H9 (cell line): ENCODE measurements around the gene LAMB1. TPM values are rescaled to one million over a fixed set of nuclear protein-coding genes. Genes with fewer than 3 reads are reported as not detected.

ENCODE experiments used
- DNase-seq: peaks from one replicate; pipeline ENCODE4 v3.0.0-alpha.2; 2017
- H2AFZ ChIP-seq: one replicate; pipeline ENCODE4 v1.6.1; 2013; ENCODE audit warnings: mild to moderate bottlenecking, low read length, control low read depth, moderate library complexity
- H2AK5ac ChIP-seq: 2 replicates; pipeline ENCODE4 v1.6.1; 2013; ENCODE audit warnings: low read length, control low read depth, mixed read lengths; ENCODE audit not compliant: insufficient read length
- H2BK120ac ChIP-seq: one replicate; pipeline ENCODE4 v1.6.1; 2013; ENCODE audit warnings: low read depth, mild to moderate bottlenecking, low read length, control low read depth, inconsistent platforms; ENCODE audit not compliant: poor library complexity, severe bottlenecking
- H2BK12ac ChIP-seq: 2 replicates; pipeline ENCODE4 v1.6.1; 2013; ENCODE audit warnings: low read length, control low read depth, mixed read lengths, low read depth; ENCODE audit not compliant: insufficient read length
- H2BK15ac ChIP-seq: 2 replicates; pipeline ENCODE4 v1.6.1; 2013; ENCODE audit warnings: low read depth, low read length, control low read depth
- H2BK20ac ChIP-seq: one replicate; pipeline ENCODE4 v1.6.1; 2013; ENCODE audit warnings: low read depth, mild to moderate bottlenecking, low read length, control low read depth, inconsistent platforms; ENCODE audit not compliant: poor library complexity, severe bottlenecking
- H2BK5ac ChIP-seq: 2 replicates; pipeline ENCODE4 v1.6.1; 2013; ENCODE audit warnings: low read length, control low read depth, mixed read lengths; ENCODE audit not compliant: insufficient read length
- H3K14ac ChIP-seq: 2 replicates; pipeline ENCODE4 v1.6.1; 2013; ENCODE audit warnings: low read length, control low read depth; ENCODE audit not compliant: insufficient read depth
- H3K18ac ChIP-seq: 2 replicates; pipeline ENCODE4 v1.6.1; 2013; ENCODE audit warnings: low read depth, mild to moderate bottlenecking, mixed read lengths, low read length, control low read depth; ENCODE audit not compliant: insufficient read length
- H3K23ac ChIP-seq: 2 replicates; pipeline ENCODE4 v1.6.1; 2013; ENCODE audit warnings: low read length, control low read depth, mixed read lengths, low read depth; ENCODE audit not compliant: insufficient read length
- H3K23me2 ChIP-seq: 2 replicates; pipeline ENCODE4 v1.6.1; 2013; ENCODE audit warnings: low read depth, mild to moderate bottlenecking, mixed read lengths, low read length, control low read depth; ENCODE audit not compliant: insufficient read length, poor library complexity, severe bottlenecking
- H3K27ac ChIP-seq: 2 replicates; pipeline ENCODE4 v1.5.1; 2013; ENCODE audit warnings: low read length, control low read depth, mixed read lengths, low read depth; ENCODE audit not compliant: insufficient read length
- H3K27me3 ChIP-seq: 2 replicates; pipeline ENCODE4 v1.6.1; 2013; ENCODE audit warnings: low read length, control low read depth, inconsistent platforms; ENCODE audit not compliant: insufficient read depth
- H3K4ac ChIP-seq: 2 replicates; pipeline ENCODE4 v1.6.1; 2013; ENCODE audit warnings: low read depth, mild to moderate bottlenecking, control low read depth, inconsistent platforms, low read length, moderate library complexity
- H3K4me1 ChIP-seq: 2 replicates; pipeline ENCODE4 v1.6.1; 2013; ENCODE audit warnings: low read length, control low read depth, inconsistent platforms; ENCODE audit not compliant: insufficient read depth
- H3K4me2 ChIP-seq: 2 replicates; pipeline ENCODE4 v1.6.1; 2013; ENCODE audit warnings: low read length, control low read depth, mixed read lengths; ENCODE audit not compliant: insufficient read length, insufficient read depth
- H3K56ac ChIP-seq: 2 replicates; pipeline ENCODE4 v1.6.1; 2013; ENCODE audit warnings: low read depth, mild to moderate bottlenecking, mixed read lengths, low read length, control low read depth; ENCODE audit not compliant: insufficient read length
- H3K79me1 ChIP-seq: 2 replicates; pipeline ENCODE4 v1.6.1; 2013; ENCODE audit warnings: low read depth, mild to moderate bottlenecking, moderate library complexity, low read length, control low read depth, inconsistent platforms; ENCODE audit not compliant: insufficient read depth, poor library complexity, severe bottlenecking
- H3K79me2 ChIP-seq: 2 replicates; pipeline ENCODE4 v1.6.1; 2013; ENCODE audit warnings: low read length, control low read depth, inconsistent platforms; ENCODE audit not compliant: insufficient read depth
- H3K9ac ChIP-seq: 2 replicates; pipeline ENCODE4 v1.6.1; 2013; ENCODE audit warnings: low read length, control low read depth, mixed read lengths; ENCODE audit not compliant: insufficient read length; ENCODE audit errors: extremely low read depth
- H3K9me3 ChIP-seq: one replicate; pipeline ENCODE4 v1.6.1; 2013; ENCODE audit warnings: low read depth, low read length, inconsistent platforms; ENCODE audit not compliant: control insufficient read depth
- H3T11ph ChIP-seq: one replicate; pipeline ENCODE4 v1.6.1; 2013; ENCODE audit warnings: mild to moderate bottlenecking, low read length, control low read depth, inconsistent platforms
- H4K20me1 ChIP-seq: one replicate; pipeline ENCODE4 v1.6.1; 2013; ENCODE audit not compliant: control insufficient read depth, insufficient read length, insufficient read depth
- H4K5ac ChIP-seq: 2 replicates; pipeline ENCODE4 v1.6.1; 2013; ENCODE audit warnings: low read depth, mild to moderate bottlenecking, mixed read lengths, low read length, control low read depth; ENCODE audit not compliant: insufficient read length
- H4K8ac ChIP-seq: replicated peaks from 2 replicates; pipeline ENCODE4 v1.6.1; 2013; ENCODE audit warnings: low read length, control low read depth, mixed read lengths, low read depth; ENCODE audit not compliant: insufficient read length
- H4K91ac ChIP-seq: 2 replicates; pipeline ENCODE4 v1.6.1; 2013; ENCODE audit warnings: low read depth, mild to moderate bottlenecking, moderate library complexity, mixed read lengths, low read length, control low read depth; ENCODE audit not compliant: insufficient read length
- H3K27ac Mint-ChIP-seq, 3 experiments: 2 replicates in 2 of 3; 3 replicates in 1 of 3; pipeline ENCODE4 v1.8.0; 2020 to 2021; ENCODE audit warnings: mixed read lengths in 3 of 3, mild to moderate bottlenecking in 1 of 3, moderate library complexity in 1 of 3
- H3K27me3 Mint-ChIP-seq: 2 replicates; pipeline ENCODE4 v1.8.0; 2021; ENCODE audit warnings: low read depth, mild to moderate bottlenecking, moderate library complexity, mixed read lengths
- H3K36me3 Mint-ChIP-seq, 3 experiments: 2 replicates in 2 of 3; 3 replicates in 1 of 3; pipeline ENCODE4 v1.8.0; 2020 to 2021; ENCODE audit warnings: low read depth in 3 of 3, mixed read lengths in 3 of 3; ENCODE audit not compliant: insufficient read depth in 1 of 3
- H3K4me1 Mint-ChIP-seq, 2 experiments: 2 replicates each; pipeline ENCODE4 v1.8.0; 2020; ENCODE audit warnings: mixed read lengths in 2 of 2
- H3K4me3 Mint-ChIP-seq, 2 experiments: 2 replicates in 1 of 2; 3 replicates in 1 of 2; pipeline ENCODE4 v1.8.0; 2020 to 2021; ENCODE audit warnings: mild to moderate bottlenecking in 2 of 2, mixed read lengths in 2 of 2, moderate library complexity in 1 of 2
- H3K9me3 Mint-ChIP-seq, 2 experiments: 2 replicates in 1 of 2; 3 replicates in 1 of 2; pipeline ENCODE4 v1.8.0; 2020; ENCODE audit warnings: mild to moderate bottlenecking in 2 of 2, mixed read lengths in 2 of 2, moderate library complexity in 1 of 2
- CTCF ChIP-seq: fragments of 200-600 bp; sonication (generic); conservative IDR thresholded peaks from 3 replicates; pipeline ENCODE4 v1.8.0; 2021; ENCODE audit warnings: antibody characterized with exemption, mild to moderate bottlenecking
- WGBS: extraction: QIAGEN DNeasy Blood & Tissue Kit; methylation state at CpG from one replicate; pipeline ENCODE4 v1.1.7; 2013; ENCODE audit warnings: missing lambda C conversion rate, low lambda C conversion rate, mixed read lengths; ENCODE audit not compliant: insufficient read length; ENCODE audit errors: extremely low coverage; 5-methylcytosine and 5-hydroxymethylcytosine counted together
- total RNA-seq: library from RNA; stranded (reverse); gene quantifications from 2 replicates; pipeline ENCODE4 v1.2.1, GENCODE V29; 2021

The LAMB1 gene
- total RNA-seq, 1 experiment from 2014 or later = 75.8 TPM

DNA sequence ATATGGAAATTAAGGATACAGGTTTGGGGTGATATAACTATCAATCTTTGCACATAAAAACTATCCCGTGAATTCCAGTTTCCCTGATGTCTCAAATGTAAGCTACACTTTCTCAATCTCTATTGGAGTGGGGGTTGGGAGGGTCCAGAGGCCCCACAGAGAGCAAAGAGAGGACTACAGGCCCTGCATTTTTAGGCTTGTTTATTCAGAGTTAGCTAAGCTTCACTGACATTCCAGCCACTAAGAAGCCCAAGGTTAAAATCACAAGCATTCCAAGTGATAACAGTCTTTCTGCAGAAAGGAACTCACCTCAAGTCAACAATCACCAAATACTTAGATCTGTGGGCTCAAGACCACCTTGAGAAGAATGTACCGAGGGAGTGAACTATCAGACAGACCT is 31.6 kb upstream of the LAMB1 start:
- Histone ChIP-seq H3K14ac (no peak overlapping the region), H3K4me2 (no peak overlapping the region)
- no CpG with 5 or more reads among the region's 2 CpGs for WGBS

More for the DNA sequence above, 31.6 kb upstream of the LAMB1 start:
- no peak overlapping the region for H2BK15ac ChIP-seq
- peak overlapping the region; percentile 27 to 93 (median 39); a peak in 5 of 7 replicates for H3K27ac Mint-ChIP-seq
- TF ChIP-seq CTCF = no peak
- no peak for DNase-seq
- H3K23ac ChIP-seq = no peak overlapping the region
- H2AFZ ChIP-seq = no peak overlapping the region
- H3K4ac ChIP-seq = no peak overlapping the region
- H3K27ac ChIP-seq = no peak overlapping the region
- no peak overlapping the region for H2AK5ac ChIP-seq
- no peak overlapping the region for H4K5ac ChIP-seq
- no peaks in the 10 kb centered on the region for H3K27me3 Mint-ChIP-seq
- no peak overlapping the region for H3T11ph ChIP-seq
- H3K9me3 ChIP-seq = no peaks in the 10 kb centered on the region
- H2BK20ac ChIP-seq = no peak overlapping the region
- no peaks in the 10 kb centered on the region for H3K36me3 Mint-ChIP-seq
- no peaks in the 10 kb centered on the region for H3K27me3 ChIP-seq
- H4K8ac ChIP-seq = no peak overlapping the region
- no peak overlapping the region for H3K18ac ChIP-seq
- H3K4me3 Mint-ChIP-seq = peak overlapping the region in 1 of 2 experiments; percentile 11; a peak in 2 of 5 replicates
- H3K9ac ChIP-seq = no peak overlapping the region
- no peak overlapping the region for H4K91ac ChIP-seq
- no peaks in the 10 kb centered on the region for H4K20me1 ChIP-seq
- H3K9me3 Mint-ChIP-seq = no peaks in the 10 kb centered on the region
- no peak overlapping the region for H2BK120ac ChIP-seq
- H3K4me1 ChIP-seq = no peaks in the 10 kb centered on the region; the same call in 1 of the 2 replicates
- H3K23me2 ChIP-seq = no peaks in the 10 kb centered on the region
- H3K4me1 Mint-ChIP-seq = peaks cover 12 to 26% of the 10 kb centered on the region in 2 experiments
- no peaks in the 10 kb centered on the region for H3K79me1 ChIP-seq
- H3K79me2 ChIP-seq = no peaks in the 10 kb centered on the region
- no peak overlapping the region for H2BK12ac ChIP-seq
- H3K56ac ChIP-seq = no peak overlapping the region
- H2BK5ac ChIP-seq = no peak overlapping the region
